NCI-H2029 treated with DMSO at 0.1 percent for 48 hours (cell line): ENCODE results near the gene SLC48A1.
"Not testable (repeated sequence)": the region's sequence is repeated elsewhere in the genome, so short reads cannot be mapped to it uniquely, and the experiment has no call there.

Experiments
- DNase-seq: peaks from one replicate; lab custom pipeline; 2025; lab: John Stamatoyannopoulos, UW

Gene SLC48A1

DNA sequence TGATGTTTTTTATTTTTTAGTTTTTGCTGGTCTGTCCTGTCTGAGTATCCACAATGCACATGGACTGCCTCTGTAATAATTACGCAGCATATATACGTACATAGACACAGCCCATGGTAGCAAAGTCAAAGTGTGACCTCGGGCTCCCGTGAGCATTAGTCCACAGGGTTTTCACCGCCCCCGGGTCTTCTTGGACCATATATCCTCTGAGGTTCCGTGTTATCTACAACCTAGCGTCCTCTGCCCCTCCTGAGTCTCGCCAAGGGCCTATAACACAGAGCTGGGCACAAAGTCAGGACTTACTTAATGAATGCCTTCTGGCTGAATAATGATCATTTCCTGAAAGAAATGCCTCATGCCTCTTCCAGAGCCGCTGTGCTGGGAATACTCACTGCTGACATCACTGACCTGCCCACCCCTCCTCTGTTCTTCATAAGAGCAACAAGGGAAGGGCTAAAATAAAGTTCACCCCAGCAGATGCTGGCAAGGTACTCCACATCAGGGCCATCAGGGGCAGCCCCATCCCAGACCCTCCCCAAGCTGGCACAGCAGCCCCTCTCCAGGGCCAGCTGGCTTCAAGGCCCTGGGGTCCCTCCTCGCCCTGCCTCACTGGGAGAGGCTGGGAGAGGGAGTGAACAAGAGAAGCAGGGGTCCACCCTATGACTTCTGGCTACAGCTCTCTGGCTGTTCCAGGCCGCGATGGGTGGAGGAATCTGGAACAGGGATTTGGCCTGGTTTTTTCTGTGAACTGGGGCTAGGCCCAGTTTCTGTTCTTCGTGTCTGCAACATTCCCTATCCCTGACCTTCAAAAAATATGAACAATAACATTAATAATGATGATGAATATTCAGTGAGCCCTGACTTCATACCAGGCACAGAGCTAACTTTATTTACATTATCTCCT is 38.8 kb downstream of the SLC48A1 start:
- DNase-seq, result no peak

DNA sequence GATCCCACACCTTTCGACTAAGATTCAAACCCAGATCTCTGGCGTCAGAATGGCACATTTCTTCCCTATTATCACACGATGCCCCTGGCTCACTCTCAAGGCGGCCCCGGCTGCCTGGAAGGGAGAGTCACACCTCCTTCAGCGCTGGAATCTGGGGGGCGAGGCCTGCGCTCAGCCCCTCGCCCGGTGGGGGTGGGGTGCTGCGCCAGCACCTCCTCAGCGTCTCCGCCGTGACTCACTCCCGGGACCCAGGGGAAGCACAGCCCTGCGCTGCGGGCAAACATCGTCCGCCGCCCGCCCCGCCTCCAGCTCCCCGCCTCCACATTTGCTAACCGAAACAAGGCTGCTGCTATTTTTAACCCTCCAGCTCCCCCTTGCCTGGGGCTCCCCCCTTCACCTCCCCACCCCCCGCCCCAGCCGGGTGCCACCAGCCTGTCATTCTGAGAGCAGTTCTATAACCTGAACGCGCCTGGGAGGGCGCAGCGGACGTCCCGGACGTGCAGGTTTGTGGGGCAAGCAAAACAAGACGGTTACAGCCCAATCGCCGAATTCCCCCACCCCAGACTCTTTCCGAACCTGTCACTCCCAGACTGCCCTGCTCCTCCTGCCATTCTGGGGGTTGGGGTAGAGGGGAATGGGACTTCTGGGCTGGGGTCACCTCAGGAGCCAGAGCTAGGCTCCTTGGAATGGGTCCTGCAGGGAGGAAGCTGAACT is 39.9 kb downstream of the SLC48A1 start:
- no peak for DNase-seq

DNA sequence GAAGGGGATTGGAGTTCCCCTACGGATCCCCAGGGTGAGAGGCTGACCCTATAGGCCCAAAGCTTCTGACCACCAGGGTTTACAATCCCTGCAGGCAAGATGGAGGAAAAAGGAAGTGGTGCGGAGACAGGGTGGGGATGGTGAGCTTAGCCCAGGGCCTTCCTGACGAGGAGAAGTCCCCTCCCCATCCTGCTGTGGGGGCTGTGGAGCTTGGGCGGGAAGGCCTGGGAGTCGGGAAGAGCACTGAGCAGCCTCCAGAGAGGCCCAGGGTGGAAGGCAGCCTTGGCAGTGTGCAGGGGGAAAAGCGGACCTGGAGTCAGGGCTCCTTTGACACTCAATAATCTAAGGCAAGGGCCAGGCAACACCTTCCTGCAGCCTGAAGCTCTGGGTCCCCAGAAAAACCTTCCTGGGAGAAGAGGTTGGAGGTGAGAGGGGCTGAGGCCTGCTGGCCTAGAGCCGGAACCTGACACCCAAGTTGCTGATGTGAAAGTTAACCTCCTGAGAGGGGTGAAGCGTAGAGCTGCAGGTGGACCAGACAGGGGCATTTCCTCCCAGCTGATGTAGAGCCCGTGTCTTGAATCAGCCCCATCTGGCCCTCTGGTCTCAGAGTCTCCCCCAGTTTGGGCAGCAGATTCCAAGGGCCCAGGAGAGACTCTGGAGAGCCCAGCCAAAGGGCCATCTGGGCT is 40.6 kb downstream of the SLC48A1 start:
- DNase-seq, result no peak

DNA sequence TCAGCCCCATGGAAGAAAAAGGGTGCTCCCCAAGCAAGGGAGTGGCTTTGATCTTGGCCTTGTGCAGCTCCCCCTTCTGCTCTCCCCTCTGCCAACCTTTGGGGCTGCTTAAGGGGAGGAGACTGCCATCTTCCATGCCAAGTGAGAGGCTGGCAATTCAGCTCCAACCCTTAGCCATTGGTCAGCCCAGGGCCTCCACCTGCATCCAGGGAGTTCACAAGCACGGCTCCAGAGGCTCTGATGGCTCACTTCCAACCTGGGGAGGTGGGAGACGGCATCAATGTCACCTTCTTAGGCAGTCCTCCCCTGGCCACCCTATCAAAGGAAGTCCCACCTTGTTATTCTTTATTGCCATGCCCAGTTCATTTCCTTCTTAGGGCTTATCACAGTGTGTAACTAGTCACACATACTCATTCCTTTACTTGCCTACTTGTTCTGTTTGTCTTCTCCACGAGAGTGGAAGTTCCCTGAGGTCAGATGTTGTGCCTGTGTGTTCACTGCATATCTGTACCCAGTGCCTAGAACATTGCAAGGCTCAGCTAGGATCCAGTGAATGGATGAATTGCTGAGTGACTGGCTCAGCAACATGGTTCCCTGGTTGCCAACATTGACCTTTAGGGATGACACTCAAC is 41.6 kb downstream of the SLC48A1 start:
- DNase-seq, result no peak

DNA sequence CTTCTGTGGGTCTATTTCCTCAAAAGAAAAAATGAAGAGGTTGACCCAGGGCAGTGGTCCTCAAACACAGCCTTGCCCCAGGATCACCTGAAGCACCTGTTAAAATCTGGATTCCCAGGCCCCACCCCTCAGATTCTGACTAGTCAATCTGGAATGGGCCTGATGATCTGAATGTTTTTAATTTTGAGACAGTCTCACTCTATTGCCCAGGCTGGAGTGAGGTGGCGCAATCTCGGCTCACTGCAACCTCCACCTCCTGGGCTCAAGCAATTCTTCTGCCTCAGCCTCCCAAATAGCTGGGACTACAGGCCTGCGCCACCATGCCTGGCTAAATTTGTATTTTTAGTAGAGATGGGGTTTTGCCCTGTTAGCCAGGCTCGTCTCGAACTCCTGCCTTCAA is 42.4 kb downstream of the SLC48A1 start:
- DNase-seq, result not testable (repeated sequence)

DNA sequence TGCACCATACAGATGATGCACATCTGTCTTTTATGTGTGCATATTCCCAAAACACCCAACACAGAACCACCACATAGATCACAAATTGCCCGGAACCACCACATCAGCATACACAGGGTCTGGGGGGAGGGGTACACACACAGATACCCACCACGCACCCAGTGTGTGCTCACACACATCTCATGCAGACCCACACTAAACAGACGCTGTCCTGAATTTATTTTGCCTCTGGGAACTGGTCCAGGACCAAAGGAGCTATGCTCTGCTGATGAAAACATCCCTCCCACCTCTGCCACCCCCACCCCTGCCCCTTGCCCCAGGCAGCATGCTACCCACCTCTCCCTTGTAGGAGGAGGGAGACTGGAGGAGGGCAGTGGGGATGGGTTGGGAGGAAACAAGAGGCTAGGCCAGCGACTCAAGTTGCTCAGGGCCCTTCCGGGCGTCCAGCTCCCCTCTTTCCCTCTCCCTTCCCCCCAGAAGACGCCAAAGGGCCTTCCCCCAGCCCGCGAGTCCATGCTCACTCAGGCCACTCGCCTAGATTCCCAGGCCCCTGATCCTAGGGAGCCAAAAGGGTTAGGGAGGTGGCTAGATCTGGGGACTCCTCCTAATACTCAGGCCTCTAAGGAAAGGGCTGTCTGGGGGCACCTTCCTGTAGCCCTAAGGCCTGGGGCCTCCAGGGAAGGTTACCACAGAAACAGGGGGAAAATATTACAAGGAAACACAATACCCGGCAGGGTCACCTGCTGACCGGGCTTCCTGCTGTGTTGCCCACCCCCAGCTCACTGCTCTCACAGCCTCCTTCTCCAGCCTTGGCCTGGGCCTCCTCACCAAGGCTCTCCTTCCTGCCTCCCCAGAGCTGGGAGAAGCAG is 43.6 kb downstream of the SLC48A1 start:
- DNase-seq, result no peak

DNA sequence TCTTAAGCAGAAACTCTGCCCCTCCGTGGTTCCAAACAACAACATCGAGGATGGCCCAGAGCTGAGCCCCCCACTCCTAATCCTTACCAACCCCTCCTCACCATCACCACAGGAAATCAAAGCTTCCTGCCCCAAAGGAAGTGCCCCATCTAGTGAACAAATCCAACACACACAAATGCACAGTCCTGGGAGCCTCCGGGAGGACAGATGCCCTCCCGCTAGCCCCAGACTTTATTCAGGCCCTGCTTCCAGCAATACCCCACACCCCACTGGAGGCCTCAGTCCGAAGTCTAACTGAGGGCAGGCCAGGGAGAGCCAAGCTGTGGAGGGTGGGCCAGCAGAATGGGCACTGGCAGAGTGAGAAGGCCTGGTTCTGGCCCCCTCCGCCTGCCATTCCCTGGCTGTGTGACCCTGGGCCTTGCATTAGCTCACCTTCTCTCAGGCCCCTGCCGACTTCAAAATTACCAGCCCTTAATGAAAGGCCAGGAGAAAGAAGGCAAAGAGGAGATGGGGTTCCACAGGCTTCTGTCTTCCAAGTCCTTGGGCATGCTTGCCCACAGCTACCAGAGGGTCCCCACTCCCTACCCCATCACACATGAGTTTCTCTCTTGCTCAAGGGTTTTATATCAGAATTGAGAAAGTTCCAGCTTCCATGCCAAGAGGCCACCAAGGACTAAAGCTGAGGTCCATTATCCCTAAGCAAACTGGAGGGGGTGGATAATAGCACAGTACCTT is 44.4 kb downstream of the SLC48A1 start:
- DNase-seq, result no peak

DNA sequence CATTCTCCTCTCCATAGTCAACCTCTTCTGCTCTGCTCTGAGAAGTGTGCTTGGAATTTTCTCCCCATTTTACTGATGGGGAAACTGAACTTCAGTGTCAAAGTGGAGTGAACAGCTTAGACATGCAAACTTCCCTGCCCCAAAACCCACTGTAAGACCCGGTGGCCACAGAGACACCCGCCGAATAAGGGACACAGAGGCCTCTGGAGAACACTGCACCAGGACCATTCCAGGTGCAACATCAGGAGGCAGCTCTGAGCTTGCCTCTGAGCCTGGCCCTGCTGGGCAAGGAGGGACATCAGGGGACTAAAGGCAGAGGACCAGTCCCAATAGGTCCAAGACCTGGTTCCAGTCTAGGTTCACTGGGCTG is 45.0 kb downstream of the SLC48A1 start:
- no peak for DNase-seq

DNA sequence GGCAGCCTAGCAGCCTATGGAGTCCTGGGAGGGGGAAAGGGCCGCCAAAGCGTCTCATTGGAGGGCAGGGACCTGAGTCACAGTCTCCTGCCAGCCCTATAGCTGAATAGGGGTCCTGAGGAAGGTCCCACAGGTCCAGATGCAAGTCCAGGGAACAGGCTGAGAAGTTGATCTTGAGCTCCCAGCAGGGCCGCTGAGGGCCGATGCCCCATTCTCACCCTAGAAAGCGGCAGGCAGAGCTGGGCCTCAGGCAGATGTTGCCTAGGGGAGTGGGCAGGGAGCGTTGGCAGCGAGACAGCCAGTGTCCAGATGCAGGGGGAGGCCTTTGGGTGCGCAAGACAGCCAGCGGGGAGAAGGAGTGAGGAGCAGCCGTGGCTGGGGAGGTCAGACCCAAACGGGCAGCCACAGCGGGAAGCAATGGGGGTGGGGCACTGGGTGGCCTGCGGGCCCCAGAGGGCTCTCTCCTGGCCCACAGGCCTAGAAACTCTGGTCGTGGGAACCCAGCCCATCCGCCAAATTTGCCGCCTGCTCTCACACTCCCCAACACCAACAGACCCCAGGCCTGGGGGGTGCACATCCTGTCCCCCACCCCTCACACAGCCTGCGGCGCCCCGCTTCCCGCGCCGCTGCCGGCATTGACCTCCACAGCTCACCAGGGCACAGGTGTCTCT is 45.6 kb downstream of the SLC48A1 start:
- no peak for DNase-seq

DNA sequence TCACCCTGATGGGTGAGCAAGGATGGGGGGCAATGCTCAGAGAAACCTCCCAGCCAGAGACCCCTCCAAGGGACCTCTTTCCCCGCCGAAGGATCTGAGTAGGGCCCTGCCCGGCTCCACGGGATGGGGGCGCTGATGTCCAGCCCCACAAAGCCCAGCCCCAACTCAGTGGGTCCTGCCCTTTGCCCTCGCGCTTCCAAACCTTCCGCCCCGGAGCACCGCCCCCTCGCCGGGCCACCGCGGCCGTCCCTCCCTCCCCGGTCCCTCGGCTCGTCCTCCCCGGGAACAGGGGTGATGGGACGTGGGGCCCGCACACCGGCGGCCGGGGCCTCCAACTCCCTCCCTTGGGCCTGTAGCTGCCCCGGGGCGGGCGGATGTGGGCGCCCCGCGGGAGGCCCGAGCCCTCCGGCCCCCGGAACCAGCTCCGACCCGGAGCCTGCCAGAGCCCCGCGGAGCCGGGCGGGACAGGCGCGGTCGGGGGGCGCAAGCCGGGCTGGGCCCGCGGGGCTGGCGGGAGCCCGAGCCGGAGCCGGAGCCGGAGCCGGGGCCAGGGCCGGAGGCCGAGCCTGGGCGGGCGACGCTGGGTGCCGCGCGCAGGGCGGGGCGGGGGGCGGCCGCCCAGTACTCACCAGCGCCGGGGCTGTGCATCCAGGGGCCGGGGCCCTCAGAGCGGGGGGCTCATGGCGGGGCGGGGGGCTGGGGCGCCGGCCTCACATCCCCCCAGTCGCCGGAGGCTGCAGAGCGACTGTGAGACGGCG is 46.3 kb downstream of the SLC48A1 start:
- DNase-seq, result no peak

DNA sequence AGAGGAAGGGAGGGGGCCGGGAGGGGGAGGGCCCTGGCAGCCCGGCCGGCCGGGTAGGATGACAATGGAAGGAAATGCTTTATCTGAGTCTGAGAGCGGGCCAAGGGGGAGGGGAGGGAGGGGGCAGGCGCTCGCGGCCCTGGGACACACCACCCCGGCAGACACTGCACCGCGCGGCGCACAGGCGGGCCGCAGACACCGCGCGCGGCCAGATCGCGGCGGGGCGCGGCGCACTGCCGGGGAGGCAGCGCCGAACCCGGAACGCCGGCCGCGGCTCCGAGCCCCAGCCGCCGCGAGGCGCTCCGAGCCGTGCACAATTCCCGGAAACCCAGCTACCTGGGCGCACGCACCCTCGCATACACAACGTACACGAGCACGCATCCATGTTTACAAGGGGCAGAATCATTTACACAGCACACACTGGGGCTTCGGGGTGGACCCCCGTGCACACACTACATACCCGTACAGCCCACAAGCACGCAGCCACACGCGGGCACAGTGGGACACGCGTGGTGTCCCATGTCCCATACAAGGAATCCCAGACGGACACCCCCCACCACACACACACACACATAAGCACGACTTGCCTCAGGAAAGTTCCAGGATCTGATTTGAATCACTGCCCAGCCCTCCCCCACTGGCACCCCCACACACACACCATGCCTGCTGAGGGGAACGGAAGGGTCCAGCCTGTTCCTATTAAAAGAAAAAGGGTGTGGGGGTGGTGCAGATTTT is 47.0 kb downstream of the SLC48A1 start, which contains the start of gene HDAC7:
Gene HDAC7, minus strand, starts transcription at position 8 of the 735 bp plus-strand sequence. CDS start 118 bp downstream, outside the sequence.
- DNase-seq, result no peak

DNA sequence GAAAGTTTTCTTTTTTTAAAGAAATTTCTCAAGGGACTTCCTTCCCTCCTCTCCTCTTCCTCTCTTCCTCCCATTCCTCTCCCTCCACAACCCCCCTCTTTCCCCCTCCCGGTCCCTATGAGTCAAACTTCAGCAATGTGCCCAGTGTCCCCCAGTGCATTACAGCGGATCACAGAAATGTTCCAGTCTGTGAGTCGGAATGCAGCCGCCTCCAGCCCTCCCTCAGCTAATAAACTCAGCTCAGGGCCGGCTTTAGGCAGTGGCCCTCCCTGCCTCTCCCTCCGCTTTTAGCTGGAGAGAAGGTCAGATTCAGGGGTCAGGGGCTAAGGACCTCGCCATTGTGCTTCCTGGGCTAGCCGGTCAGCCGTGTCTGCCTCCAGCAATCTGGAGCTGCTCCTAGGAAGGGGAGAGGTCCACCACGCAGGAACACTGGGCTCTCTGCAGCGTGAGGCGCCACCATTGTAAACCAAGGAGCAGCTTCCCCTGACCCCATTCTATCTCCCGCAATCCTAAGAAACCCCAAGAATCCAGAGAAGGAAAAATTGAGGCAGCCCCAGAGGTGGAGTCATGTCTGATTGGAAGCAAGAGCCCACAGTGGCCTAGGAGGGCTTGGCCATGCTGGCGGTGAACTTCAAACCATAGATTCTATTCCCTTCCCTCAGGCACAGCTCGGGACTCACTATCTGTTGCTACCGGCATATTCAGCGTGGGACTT is 47.8 kb downstream of the SLC48A1 start:
- DNase-seq, result no peak

DNA sequence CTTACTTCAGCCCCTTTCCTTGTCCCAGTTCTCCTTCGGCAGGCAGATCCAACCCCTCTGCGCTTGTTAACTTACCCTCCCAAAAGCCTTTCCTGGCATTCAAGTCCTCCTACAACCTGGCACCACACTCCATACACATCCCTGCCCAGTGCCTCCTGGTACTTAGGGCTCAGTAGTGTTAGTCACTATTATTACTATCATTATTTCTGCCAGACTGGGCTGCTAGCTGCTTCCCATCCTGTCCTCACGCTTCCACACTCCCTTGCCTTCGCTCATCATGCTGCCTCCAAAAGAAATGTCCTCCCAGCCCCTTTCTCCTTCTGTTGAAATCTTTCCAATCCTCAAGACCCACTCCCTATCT is 48.3 kb downstream of the SLC48A1 start:
- DNase-seq, result no peak

DNA sequence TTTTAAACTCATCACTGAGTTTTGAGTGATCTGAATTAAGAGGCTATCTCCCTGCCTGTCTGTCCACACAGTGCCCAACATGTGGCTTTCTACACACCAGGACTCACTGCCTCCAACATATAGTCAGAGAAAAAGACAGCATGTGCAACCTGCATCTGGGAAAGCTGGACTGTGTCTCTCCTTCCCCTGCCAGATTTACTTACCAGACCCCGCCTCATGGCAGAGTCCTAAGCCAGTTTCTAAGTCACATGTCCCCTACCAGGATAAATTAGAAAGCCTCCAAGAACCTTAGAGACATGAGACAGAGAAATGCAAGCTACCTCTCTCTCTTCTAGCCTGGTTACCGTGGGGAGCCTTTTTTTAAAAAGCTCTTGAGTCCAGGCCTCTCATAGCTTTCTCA is 49.4 kb downstream of the SLC48A1 start:
- no peak for DNase-seq

DNA sequence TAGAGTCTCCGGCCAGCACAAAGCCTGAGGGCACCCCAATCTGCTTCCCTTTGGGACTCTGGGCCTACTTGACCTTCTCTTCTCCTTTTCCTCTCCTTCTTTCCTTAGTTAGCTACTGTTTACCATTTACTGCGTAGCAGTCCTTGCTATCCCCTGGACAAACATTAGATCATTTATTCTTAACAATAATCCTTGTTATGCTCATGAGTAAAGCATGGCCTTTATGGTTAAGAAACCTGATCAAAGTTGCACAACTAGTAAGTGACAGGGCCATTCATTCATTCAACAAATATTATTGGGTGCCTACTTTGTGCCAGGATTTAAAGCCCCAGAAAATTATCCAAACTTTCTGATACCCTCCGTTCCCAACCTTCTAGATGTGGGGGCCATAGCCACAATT is 49.8 kb downstream of the SLC48A1 start:
- no peak for DNase-seq

DNA sequence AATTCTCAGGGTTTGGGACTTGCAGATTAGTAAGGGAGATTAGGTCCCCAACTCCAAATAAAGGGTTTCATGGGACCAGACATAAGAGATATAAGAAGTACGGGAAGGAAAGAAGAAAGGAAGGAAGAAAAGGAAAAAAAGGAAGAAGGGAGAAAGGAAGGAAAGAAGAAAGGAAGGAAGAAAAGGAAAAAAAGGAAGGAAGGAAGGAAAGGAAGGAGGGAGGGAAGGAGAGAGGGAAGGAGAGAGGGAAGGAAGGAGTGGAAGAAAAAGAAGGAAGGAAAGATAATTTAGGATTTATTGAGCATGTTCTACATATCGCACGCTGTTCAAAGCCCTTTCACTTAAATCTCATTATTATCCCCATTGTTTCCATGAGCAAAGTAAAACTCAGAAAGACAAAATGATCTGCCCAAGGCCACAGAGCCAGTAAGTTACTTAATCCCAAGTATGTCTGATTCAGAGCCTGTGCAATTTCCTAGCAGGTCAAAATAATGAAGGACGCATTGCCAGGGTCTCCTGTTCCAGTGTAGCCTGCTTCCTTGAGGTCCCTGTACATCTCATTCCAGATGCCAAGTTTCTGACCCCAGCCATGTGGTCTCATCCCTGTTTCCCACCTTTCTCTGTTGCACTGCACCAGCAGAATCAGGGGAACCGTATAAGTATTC is 50.5 kb downstream of the SLC48A1 start:
- no peak for DNase-seq

DNA sequence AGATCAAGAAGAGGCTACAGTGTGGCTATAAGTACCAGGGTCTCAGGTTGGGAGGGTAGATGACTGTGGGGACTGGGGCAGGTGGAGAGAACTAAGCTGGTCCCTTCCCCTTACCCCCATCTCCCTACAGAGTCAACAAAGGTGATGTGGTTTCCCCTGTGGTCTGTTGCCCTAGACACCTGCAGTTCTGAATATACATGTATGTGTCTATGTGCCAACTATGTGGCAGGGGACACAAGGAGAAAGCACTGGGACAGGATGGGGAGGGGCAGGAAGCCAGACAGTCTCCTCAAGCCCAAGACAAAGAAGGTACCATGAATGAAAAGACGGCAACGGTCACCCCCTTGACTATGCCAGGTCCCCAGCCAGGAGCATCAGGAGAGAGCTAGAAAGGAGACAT is 51.2 kb downstream of the SLC48A1 start:
- no peak for DNase-seq
